Mesenchymal stem cell (in vitro differentiated cells and primary cell): Measurements from ENCODE around the gene RAF1.
"Not testable (repeated sequence)": the region's sequence is repeated elsewhere in the genome, so short reads cannot be mapped to it uniquely, and the experiment has no call there.

Source experiments
- DNase-seq: peaks from one replicate; pipeline ENCODE4 v3.0.0-alpha.2; 2013
- H2AFZ ChIP-seq: one replicate; pipeline ENCODE4 v1.6.1; 2013; ENCODE audit warnings: low read depth, mild to moderate bottlenecking, control low read depth, inconsistent platforms, low read length, moderate library complexity
- H2AK5ac ChIP-seq: 2 replicates; pipeline ENCODE4 v1.6.1; 2013; ENCODE audit warnings: low read length, moderate library complexity, mild to moderate bottlenecking, inconsistent platforms; ENCODE audit not compliant: severe bottlenecking
- H2BK120ac ChIP-seq: one replicate; pipeline ENCODE4 v1.6.1; 2013; ENCODE audit warnings: low read depth, mild to moderate bottlenecking, inconsistent platforms, low read length, moderate library complexity
- H2BK12ac ChIP-seq, 2 experiments: one replicate each; pipeline ENCODE4 v1.6.1; 2013; ENCODE audit warnings: inconsistent platforms in 2 of 2, low read length in 2 of 2, mild to moderate bottlenecking in 2 of 2, moderate library complexity in 2 of 2, control low read depth in 1 of 2
- H2BK15ac ChIP-seq: one replicate; pipeline ENCODE4 v1.6.1; 2013; ENCODE audit warnings: mild to moderate bottlenecking, low read depth, inconsistent platforms; ENCODE audit not compliant: poor library complexity, severe bottlenecking
- H2BK5ac ChIP-seq: 2 replicates; pipeline ENCODE4 v1.6.1; 2013; ENCODE audit warnings: low read depth, mild to moderate bottlenecking, low read length, control low read depth, inconsistent platforms; ENCODE audit not compliant: poor library complexity, severe bottlenecking
- H3K14ac ChIP-seq, 2 experiments: one replicate each; pipeline ENCODE4 v1.6.1; 2013; ENCODE audit warnings: inconsistent platforms in 2 of 2, low read length in 2 of 2, control low read depth in 1 of 2, mild to moderate bottlenecking in 1 of 2, moderate library complexity in 1 of 2
- H3K18ac ChIP-seq, 2 experiments: one replicate each; pipeline ENCODE4 v1.6.1; 2013; ENCODE audit warnings: inconsistent platforms in 2 of 2, low read length in 2 of 2, control low read depth in 1 of 2, low read depth in 1 of 2, mild to moderate bottlenecking in 1 of 2
- H3K23ac ChIP-seq, 2 experiments: one replicate each; pipeline ENCODE4 v1.6.1; 2013; ENCODE audit warnings: inconsistent platforms in 2 of 2, low read length in 2 of 2, mild to moderate bottlenecking in 2 of 2, moderate library complexity in 2 of 2, control low read depth in 1 of 2
- H3K27ac ChIP-seq: 2 replicates; pipeline ENCODE4 v1.5.1; 2013; ENCODE audit warnings: mild to moderate bottlenecking, moderate library complexity, low read length, control low read depth, inconsistent platforms; ENCODE audit not compliant: poor library complexity, severe bottlenecking
- H3K27me3 ChIP-seq, 2 experiments: 2 replicates each; pipeline versions ENCODE4 v1.6.1 to v1.7.0; 2013; ENCODE audit warnings: low read length in 2 of 2, mild to moderate bottlenecking in 2 of 2, moderate library complexity in 2 of 2, control low read depth in 1 of 2, inconsistent platforms in 1 of 2; ENCODE audit not compliant: control insufficient read depth in 1 of 2, insufficient read depth in 1 of 2
- H3K36me3 ChIP-seq, 2 experiments: 2 replicates each; pipeline versions ENCODE4 v1.6.1 to v1.7.0; 2013; ENCODE audit warnings: low read length in 2 of 2, control low read depth in 1 of 2, inconsistent platforms in 1 of 2, low read depth in 1 of 2, mild to moderate bottlenecking in 1 of 2; ENCODE audit not compliant: insufficient read depth in 2 of 2, control insufficient read depth in 1 of 2
- H3K4ac ChIP-seq, 2 experiments: one replicate each; pipeline ENCODE4 v1.6.1; 2013; ENCODE audit warnings: inconsistent platforms in 2 of 2, low read length in 2 of 2, mild to moderate bottlenecking in 2 of 2, moderate library complexity in 2 of 2, control low read depth in 1 of 2, low read depth in 1 of 2
- H3K4me1 ChIP-seq: 2 replicates; pipeline ENCODE4 v1.6.1; 2013; ENCODE audit warnings: low read depth, low read length, control low read depth; ENCODE audit not compliant: control insufficient read depth, insufficient read depth
- H3K4me2 ChIP-seq: 2 replicates; pipeline ENCODE4 v1.6.1; 2013; ENCODE audit warnings: low read length, mild to moderate bottlenecking, inconsistent platforms; ENCODE audit not compliant: poor library complexity, severe bottlenecking
- H3K4me3 ChIP-seq, 2 experiments: 2 replicates each; pipeline versions ENCODE4 v1.5.1 to v1.7.0; 2013; ENCODE audit warnings: low read length in 2 of 2, mild to moderate bottlenecking in 2 of 2, control low read depth in 1 of 2, low read depth in 1 of 2; ENCODE audit not compliant: insufficient read depth in 1 of 2
- H3K79me1 ChIP-seq: replicated peaks from 2 replicates; pipeline ENCODE4 v1.6.1; 2013; ENCODE audit warnings: mild to moderate bottlenecking, control low read depth, low read length, inconsistent platforms; ENCODE audit not compliant: poor library complexity, severe bottlenecking
- H3K9ac ChIP-seq: 2 replicates; pipeline ENCODE4 v1.7.0; 2013; ENCODE audit warnings: mild to moderate bottlenecking, low read length, moderate library complexity
- H3K9me3 ChIP-seq: 2 replicates; pipeline ENCODE4 v1.7.0; 2013; ENCODE audit warnings: mild to moderate bottlenecking, low read length; ENCODE audit not compliant: control insufficient read depth
- H4K8ac ChIP-seq: one replicate; pipeline ENCODE4 v1.6.1; 2013; ENCODE audit warnings: inconsistent platforms, mild to moderate bottlenecking, low read length, moderate library complexity
- H4K91ac ChIP-seq: one replicate; pipeline ENCODE4 v1.6.1; 2013; ENCODE audit warnings: mild to moderate bottlenecking, low read length, inconsistent platforms
- WGBS: methylation state at CpG from one replicate; pipeline ENCODE4 v1.1.7; 2013; ENCODE audit warnings: mixed read lengths; 5-methylcytosine and 5-hydroxymethylcytosine counted together

Gene RAF1

DNA sequence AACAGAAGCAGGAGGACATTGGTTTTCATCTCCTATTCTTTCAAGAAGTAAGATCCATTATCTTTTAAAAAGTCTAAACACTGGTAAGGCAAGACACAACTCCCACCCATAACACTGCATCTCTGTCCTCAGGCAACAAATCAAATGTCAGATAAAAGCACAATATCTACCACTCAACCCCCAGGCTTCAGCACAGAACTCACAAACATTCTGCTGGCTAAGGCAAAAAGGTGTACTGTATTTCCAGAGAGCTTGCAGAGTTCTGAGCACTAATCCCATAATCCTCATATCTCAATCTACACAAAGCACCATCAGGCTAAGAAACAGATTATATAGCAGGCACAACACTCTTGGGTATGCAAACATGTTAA is 20.9 kb downstream of the RAF1 start:
- H3K23ac ChIP-seq: no peak overlapping the region
- no peak overlapping the region for H3K18ac ChIP-seq
- H2BK5ac ChIP-seq: no peak overlapping the region
- peak overlapping the region; percentile 45 for H3K9ac ChIP-seq
- no peak overlapping the region for H3K4ac ChIP-seq
- H3K4me2 ChIP-seq: no peak overlapping the region
- no peak overlapping the region for H4K91ac ChIP-seq
- H3K27me3 ChIP-seq: no peaks in the 10 kb centered on the region
- no peak overlapping the region for H2BK15ac ChIP-seq
- H3K79me1 ChIP-seq: no peaks in the 10 kb centered on the region
- no peaks in the 10 kb centered on the region for H3K9me3 ChIP-seq
- no peak overlapping the region for H2BK120ac ChIP-seq
- H3K27ac ChIP-seq: peak overlapping the region; percentile 63
- H2AFZ ChIP-seq: no peak overlapping the region
- no peak for DNase-seq
- no peaks in the 10 kb centered on the region for H3K36me3 ChIP-seq
- no peak overlapping the region for H2BK12ac ChIP-seq
- peaks cover 7% of the 10 kb centered on the region for H3K4me1 ChIP-seq
- H3K4me3 ChIP-seq: no peak overlapping the region
- H2AK5ac ChIP-seq: no peak overlapping the region
- H4K8ac ChIP-seq: no peak overlapping the region
- H3K14ac ChIP-seq: no peak overlapping the region

DNA sequence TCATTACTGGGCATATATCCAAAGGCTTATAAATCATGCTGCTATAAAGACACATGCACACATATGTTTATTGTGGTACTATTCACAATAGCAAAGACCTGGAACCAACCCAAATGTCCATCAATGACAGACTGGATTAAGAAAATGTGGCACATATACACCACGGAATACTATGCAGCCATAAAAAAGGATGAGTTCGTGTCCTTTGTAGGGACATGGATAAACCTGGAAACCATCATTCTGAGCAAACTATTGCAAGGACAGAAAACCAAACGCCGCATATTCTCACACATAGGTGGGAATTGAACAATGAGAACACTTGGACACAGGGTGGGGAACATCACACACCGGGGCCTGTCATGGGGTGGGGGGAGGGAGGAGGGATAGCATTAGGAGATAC is 23.1 kb downstream of the RAF1 start:
- H3K27me3 ChIP-seq, H2BK5ac ChIP-seq, H3K9me3 ChIP-seq, DNase-seq, H3K4ac ChIP-seq, H2AK5ac ChIP-seq, H2BK120ac ChIP-seq, H4K91ac ChIP-seq, H3K23ac ChIP-seq, H3K36me3 ChIP-seq, H3K27ac ChIP-seq, H2BK12ac ChIP-seq, H3K4me3 ChIP-seq, H3K14ac ChIP-seq, H3K18ac ChIP-seq, H3K4me1 ChIP-seq, H3K9ac ChIP-seq, H3K79me1 ChIP-seq, H3K4me2 ChIP-seq, H2BK15ac ChIP-seq, H2AFZ ChIP-seq, H4K8ac ChIP-seq: not testable (repeated sequence)
- WGBS: 100% methylated on average over 4 of the region's 5 CpGs

GRCh38 chr3:12638105-12638504 is 25.8 kb downstream of the RAF1 start:
- WGBS: no CpG with 5 or more reads among the region's 1 CpG
- no peak overlapping the region for H2BK12ac ChIP-seq

DNA sequence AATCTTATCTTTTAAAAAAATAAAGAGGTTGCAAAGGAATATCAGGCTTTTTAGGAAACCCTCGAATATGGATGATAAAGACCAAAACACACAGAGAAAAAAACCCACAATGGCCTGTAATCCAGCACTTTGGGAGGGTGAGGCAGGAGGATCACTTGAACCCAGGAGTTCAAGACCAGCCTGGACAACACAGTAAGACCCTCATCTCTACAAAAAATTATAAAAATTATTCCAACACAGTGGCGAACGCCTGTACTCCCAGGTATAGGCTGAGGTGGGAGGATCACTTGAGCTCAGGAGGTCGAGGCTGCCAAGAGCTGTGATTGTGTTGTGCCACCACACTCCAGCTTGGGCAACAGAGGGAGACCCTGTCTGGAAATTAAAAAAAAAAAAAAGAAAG is 30.8 kb downstream of the RAF1 start:
- H3K18ac ChIP-seq: no peak overlapping the region
- H3K36me3 ChIP-seq: peaks cover 4 to 9% of the 10 kb centered on the region in 2 experiments
- H3K23ac ChIP-seq: no peak overlapping the region
- no peak overlapping the region for H2BK120ac ChIP-seq
- no peak overlapping the region for H3K14ac ChIP-seq
- no peak overlapping the region for H2BK12ac ChIP-seq
- no peak for DNase-seq
- no peak overlapping the region for H2AFZ ChIP-seq
- H3K4ac ChIP-seq: no peak overlapping the region
- H4K91ac ChIP-seq: no peak overlapping the region
- peaks cover 6% of the 10 kb centered on the region for H3K4me1 ChIP-seq
- no peaks in the 10 kb centered on the region for H3K9me3 ChIP-seq
- no peak overlapping the region for H3K9ac ChIP-seq
- no peak overlapping the region for H2BK15ac ChIP-seq
- no peaks in the 10 kb centered on the region for H3K27me3 ChIP-seq
- H3K27ac ChIP-seq: no peak overlapping the region
- H2AK5ac ChIP-seq: no peak overlapping the region
- 96% methylated on average over 3 of the region's 4 CpGs for WGBS
- no peak overlapping the region for H3K4me2 ChIP-seq
- H2BK5ac ChIP-seq: no peak overlapping the region
- H3K4me3 ChIP-seq: no peak overlapping the region
- no peak overlapping the region for H4K8ac ChIP-seq
- H3K79me1 ChIP-seq: peaks cover 6% of the 10 kb centered on the region

More at GRCh38 chr3:12638105-12638504, 25.8 kb downstream of the RAF1 start:
- no peak overlapping the region for H4K8ac ChIP-seq
- DNase-seq: peak; percentile 25
- no peak overlapping the region for H3K4me3 ChIP-seq
- H2BK15ac ChIP-seq: no peak overlapping the region
- peaks cover 4% of the 10 kb centered on the region for H3K79me1 ChIP-seq
- no peak overlapping the region for H3K18ac ChIP-seq
- no peaks in the 10 kb centered on the region for H3K9me3 ChIP-seq
- no peaks in the 10 kb centered on the region for H3K27me3 ChIP-seq
- H2BK5ac ChIP-seq: no peak overlapping the region
- peaks cover 4 to 9% of the 10 kb centered on the region in 2 experiments for H3K36me3 ChIP-seq
- no peak overlapping the region for H2BK120ac ChIP-seq
- H3K4ac ChIP-seq: no peak overlapping the region
- no peak overlapping the region for H4K91ac ChIP-seq
- H3K14ac ChIP-seq: no peak overlapping the region
- no peak overlapping the region for H3K9ac ChIP-seq
- H2AFZ ChIP-seq: no peak overlapping the region
- no peak overlapping the region for H3K4me2 ChIP-seq
- H2AK5ac ChIP-seq: no peak overlapping the region
- H3K23ac ChIP-seq: no peak overlapping the region
- no peak overlapping the region for H3K27ac ChIP-seq
- peaks cover 4% of the 10 kb centered on the region for H3K4me1 ChIP-seq
